HL-60/S4 treated with phorbol 12-myristate 13-acetate at 8.2 ng/mL for 4 days and 3 days (cell line): ENCODE results near the gene CLBA1.

ENCODE experiments used
- in situ Hi-C: fragments of 300-500 bp; cut with MboI; formaldehyde crosslinking; loops from 2 replicates; pipeline ENCODE4 v1.15.0; 2022; ENCODE audit warnings: low sequenced_read_pairs

The CLBA1 gene

DNA sequence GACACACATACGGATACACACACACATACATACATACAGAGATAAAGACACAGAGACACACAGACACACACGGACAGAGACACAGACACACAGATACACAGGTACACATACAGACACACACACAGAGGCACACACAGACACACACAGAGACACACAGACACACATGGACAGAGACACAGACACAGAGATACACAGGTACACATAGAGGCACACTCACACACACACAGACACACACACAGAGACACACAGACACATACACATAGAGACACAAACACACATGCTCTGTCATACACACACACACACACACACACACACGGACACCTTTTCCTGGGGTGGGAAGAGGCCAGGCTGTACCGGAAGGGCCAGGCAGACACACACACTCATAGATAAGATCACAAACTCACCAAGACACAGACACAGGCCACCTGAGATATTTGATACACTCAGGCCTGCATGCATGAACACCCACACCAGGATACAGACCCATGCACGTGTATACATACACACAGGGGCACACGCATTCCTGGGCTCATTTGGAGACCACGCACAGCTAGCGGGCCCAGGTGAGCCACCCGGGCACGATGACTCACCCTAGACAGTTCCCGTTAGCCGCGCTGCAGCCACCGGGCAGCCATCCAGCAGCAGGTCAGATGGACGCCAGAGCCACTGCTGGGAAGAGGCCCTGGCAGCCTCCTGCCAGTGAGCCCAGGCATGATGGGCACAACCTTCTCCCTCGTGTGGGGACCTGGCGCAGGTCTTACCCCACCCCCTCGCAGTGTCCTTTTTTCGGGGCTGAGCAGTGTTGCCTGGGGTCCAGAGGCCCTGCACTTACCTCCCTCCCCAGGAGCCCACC, 5.6 kb upstream of the CLBA1 start:
- in situ Hi-C loops, result loop anchor here (5.0 kb wide), 1 partner anchor 67 kb away; no protein-coding TSS in a partner anchor

DNA sequence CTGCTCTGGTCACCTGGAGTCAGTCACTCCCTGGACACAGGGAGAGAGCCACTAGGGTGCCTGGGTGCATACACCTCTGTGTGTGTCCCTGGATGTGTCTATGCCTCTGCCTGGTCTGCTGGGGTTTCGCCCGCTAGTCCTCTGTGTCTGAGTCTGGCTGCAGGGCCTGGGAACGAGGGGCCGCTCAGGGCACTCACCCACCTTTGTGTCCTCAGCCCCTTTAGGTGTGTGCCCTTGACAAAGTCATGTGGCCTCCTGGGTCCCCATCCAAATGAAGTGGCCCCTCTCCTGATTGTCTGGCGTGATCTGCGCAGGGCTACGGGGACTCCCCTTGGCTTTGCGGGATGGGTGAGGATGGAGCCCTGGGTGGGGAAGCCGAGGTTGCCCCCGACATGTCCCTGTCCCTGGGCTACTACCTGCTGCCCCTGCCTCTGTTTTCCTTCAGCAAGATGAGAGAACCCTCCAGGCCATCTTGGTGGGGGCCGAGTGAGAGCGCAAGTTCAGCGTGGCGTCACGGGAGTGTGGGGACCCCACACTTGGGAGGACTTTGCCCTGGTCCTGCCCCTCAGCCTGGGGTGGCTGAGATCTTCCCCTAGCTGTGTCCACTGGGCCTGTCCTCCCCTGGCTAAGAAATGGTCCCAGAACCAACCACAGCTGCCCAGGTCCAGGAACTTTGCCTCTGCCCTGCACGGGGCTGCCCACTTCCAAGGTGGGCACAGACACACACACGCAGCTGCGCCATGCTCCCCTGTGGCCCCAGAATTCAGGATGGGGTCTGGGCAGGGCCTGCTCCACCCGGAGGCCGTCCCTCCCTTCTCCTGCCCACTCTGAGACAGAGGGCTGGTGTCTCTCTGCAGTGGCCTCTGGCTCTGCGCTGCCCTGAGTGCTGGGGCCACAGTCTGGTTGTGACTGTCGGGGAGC, 4.7 kb upstream of the CLBA1 start:
- in situ Hi-C loops, result loop anchor here (5.0 kb wide), 1 partner anchor 66 kb away; no protein-coding TSS in a partner anchor

DNA sequence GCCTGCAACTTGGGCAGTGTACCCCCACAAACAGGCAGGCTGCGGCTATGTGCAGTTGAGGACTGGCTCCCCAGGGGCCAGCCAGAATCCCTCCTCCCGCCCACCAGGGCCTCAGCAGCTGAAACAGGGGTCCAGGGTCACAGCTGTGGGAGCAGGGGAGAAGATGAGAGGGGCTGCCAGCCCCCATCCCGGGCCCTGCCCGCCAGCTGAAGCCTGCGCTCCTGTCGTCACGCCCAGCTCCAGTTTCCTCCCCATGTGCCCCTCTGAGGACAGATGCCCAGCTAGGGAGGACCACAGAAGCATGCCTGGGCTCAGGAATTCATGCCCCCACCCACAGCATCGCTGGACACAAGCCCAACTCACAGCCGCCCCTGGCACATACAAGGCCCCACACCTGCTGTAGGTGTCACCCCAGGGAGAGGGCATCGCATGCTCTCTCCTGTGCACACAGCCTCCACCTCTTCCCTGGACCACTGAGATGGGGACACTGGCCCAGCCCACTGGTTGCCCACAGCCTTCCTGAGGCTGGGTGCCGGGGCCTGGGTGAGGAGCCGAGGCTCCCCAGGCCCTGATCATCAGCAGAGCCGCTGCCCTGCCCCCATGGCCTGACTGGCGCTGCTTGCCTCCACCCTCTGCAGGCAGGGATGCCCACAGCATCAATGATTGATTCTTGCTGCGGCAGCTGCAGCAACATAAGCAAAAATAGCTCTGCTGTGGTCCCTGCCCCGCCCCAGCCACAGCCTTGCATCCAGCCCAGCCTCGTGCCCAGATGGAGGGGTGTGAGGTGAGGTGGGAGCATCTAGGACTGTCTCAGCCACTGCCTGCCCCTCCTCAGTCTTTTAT, 3.7 kb upstream of the CLBA1 start:
- in situ Hi-C loops, result loop anchor here (5.0 kb wide), 1 partner anchor 65 kb away; no protein-coding TSS in a partner anchor

DNA sequence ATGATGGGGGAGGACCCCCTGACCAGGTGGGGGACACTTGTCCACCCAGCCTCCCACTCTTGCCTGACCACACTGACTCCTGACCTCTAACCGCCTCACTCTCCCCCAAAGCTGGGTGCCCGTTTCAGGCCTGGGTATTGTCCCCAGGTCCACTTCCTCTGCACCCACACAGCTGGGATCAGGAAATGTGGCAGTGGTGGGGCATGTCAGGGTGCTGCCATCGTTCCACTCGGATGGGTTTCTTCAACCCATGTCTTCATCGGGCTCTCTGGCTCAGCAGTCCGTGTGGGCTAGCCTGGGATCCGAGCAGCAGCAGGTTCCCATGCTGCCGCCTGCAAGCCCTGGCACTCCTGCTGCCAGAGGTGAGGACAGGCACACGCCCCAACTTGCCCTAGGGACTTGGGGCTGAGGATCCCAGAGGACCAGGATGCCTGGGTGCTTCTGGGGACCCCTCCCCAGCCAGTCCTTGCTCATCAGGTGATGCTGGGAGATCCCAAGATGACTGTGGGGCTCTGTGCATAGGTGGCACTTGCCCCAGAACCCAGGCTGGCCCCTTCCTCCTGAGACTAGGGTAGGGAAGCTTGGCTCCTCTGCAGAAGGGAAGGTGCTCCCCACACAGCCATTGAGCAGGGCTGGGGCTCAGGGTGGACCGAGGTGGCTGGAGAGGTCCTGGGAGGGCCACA, 2.9 kb upstream of the CLBA1 start:
- in situ Hi-C loops, result loop anchor here (5.0 kb wide), 1 partner anchor 65 kb away; no protein-coding TSS in a partner anchor

DNA sequence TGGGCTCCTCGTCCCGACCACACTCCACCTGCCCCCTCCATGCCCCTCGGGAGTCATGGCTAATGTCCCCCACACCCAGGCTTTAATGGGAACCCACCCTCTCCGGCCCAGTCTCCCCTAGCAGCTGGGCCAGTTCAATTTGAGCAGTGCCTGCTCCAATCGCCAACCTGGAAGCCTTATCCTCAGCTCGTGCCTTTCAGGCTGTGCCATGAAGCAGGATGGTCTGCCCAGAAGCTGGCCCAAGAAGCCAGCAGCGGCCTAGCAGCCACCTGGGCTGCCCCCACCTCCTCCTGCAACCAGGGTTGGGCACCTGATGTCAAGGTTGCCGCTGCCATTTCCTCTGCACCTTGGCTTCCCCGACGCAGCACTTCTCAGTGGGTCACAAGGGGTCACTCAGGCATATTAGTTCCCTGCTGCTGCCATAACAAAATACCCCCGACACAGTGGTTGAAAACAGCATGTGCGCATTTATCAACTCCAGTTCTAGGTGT, 2.3 kb upstream of the CLBA1 start:
- in situ Hi-C loops, result loop anchor here (5.0 kb wide), 1 partner anchor 64 kb away; no protein-coding TSS in a partner anchor

DNA sequence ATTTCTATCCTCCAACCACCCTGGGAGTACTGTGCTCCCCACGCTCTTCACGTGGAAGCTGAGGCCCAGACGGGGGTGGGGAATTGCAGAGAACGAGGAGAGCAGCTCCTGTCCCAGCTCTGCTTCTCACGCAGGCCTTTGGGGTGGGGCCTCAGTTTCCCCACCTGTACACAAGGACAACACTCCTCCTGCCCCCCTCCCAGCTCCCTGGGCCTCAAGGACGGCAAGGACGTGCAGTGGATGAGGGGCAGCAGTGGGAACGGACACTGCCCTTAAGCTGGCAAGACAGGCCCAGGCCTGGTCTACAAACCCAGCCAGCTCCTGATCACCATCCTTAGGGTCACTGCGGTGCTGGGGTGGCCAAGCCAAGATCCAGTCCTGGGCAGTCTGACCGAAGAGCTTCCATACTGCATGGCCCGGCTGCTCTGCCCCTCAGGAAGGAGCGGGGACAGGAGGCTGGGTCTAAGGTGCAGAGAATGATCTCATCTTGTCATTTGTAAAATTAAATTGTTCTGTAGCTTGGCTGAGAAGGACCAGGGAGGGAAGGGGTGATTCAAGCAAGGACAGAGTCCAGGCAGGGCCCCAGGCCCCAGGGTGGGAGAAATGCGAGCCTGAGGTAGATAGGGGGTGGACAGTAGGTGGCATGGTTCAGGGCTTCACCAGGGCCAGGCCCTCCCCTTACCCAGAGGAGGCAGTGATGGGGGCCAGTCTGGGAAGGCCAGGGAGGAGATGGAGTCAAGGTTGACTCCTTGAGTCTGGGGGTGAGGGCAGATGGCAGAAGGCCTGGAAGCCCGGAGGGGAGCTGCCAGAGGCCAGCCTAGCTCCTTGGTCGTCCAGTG, 1.3 kb upstream of the CLBA1 start:
- in situ Hi-C loops, result loop anchor here (5.0 kb wide), 1 partner anchor 63 kb away; no protein-coding TSS in a partner anchor

DNA sequence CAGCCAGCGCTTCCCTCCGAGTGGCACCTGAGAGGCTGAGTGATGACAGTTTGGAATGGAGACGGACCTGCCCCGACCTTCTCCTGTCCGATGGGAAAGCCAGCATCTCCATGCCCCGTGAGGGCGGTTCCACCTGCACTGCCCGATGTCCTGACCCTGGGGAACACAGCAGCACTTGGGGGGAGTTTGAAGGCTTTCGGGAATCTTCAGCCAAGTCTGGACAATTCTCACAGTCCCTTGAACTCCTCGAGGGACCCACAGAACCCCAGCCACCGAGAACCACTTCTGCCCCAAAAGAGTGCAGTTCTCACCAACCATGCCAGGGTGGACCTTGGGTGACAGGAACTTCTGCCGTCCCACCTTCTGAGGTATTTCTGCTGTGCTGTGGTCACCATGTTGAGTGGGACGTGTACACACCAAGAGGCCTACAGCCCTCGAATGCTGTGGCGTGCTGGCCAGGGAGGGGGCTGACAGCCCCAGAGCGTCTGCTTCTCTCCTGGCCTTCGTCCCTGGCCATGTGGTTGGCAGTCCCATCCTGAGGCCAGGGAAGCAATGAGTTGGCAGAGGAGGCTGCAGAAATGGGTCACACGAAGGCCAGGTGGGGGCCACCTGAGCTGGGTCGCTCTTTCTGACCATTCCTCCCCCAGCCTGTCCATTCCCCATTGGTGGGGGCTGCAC, 1.0 kb downstream of the CLBA1 start:
- in situ Hi-C loops, result no loop called here

DNA sequence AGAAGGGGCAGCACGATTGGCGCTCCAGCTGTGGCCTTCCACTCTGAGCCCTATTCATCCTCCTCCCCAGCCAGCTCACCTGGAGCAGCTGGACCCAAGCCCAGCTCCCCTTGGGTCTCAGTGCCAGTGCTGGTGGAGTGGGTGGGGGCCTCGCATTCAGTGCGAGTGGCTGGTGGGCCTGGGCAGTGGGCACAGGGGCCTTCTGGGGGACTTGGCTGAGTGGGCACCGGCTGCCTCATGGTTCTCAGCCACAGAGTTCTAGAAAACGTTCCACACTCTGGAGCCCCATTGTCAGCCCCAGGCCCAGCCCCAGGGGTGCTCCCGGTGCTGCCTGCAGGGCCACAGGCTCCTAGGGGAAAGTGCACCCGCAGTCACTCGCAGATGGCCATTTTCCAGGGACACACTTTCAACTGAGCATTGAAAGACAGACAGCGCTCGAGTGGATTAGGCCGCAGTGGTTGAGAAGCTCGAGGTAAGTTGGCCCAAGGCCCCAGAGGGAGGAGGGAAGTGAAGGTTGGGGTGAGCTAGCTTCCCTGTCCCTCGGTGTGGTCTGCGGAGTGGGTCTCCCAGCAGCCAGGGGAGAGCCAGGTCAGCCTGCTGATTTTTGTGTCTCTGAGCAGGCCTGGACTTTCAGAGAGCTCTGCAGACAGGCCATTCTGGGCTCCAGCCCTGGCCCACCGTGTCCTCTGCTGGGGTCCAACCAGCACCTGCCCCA, 3.8 kb downstream of the CLBA1 start:
- in situ Hi-C loops, result no loop called here

DNA sequence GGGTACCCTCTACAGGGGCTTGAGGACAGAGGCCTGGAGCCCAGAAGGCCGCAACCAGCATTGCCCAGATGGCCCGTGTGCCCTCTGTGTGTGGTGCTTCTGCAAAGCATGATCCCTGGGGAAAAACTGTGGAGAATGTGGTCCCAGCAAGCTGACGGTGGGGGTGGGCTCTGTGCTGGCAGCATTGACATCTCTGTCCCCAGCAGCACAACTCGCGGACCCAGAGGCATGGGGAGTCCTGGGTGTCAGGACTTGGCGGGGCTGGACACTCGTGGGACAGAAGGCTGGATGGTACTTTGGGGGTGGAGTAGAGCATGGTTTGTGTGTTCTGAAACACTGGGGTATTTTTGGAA, 4.3 kb downstream of the CLBA1 start:
- in situ Hi-C loops, result no loop called here

DNA sequence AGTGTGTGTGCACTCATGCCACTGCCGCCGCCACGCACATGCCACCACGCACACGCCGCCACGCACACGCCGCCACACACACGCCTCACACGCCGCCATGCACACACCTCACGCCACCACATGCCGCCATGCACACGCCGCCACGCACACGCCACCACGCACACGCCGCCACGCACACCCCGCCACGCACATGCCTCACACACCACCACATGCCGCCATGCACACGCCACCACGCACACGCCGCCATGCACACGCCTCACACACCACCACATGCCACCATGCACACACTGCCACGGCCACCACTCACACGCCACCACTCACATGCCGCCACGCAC, 6.3 kb downstream of the CLBA1 start:
- in situ Hi-C loops, result no loop called here

DNA sequence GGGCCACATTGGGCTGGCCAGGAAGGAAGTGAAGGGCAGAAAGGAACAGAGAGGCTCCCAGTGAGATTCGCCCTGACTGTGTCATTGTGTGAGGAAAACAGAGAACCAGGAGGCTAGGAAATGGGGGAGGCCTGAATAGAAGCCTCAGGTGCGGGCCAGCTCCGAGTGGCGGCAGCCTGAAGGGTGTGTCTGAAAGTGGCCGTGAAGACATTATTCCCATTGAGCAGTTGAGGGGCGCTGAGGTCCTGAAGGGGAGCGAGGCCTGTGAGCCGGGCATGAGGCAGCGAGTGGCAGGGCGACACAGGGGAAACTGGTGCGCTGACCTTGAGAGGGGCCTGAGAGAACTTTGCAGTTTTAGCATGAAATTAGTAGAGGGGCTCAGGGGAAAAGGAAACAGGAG, 6.9 kb downstream of the CLBA1 start:
- in situ Hi-C loops, result no loop called here

DNA sequence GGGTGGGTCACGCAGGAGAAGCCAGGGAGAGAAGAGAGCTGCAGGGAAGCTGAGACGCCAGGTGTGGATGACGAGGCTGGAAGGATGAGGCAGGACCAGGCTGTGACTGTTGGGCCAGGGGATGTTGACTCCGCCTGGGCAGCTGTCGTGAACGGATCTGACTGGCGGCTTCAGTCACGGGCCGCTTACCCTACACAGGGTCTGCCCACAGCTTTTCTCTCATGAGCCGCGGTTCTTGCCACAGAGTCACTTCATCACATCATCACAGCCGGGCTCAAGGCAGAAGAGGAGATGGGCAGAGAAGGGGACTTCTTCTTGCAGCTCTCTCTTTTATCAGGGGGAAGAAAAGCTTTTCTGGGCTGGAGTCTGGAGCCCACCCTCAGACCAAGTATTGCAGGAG, 7.7 kb downstream of the CLBA1 start:
- in situ Hi-C loops, result no loop called here

DNA sequence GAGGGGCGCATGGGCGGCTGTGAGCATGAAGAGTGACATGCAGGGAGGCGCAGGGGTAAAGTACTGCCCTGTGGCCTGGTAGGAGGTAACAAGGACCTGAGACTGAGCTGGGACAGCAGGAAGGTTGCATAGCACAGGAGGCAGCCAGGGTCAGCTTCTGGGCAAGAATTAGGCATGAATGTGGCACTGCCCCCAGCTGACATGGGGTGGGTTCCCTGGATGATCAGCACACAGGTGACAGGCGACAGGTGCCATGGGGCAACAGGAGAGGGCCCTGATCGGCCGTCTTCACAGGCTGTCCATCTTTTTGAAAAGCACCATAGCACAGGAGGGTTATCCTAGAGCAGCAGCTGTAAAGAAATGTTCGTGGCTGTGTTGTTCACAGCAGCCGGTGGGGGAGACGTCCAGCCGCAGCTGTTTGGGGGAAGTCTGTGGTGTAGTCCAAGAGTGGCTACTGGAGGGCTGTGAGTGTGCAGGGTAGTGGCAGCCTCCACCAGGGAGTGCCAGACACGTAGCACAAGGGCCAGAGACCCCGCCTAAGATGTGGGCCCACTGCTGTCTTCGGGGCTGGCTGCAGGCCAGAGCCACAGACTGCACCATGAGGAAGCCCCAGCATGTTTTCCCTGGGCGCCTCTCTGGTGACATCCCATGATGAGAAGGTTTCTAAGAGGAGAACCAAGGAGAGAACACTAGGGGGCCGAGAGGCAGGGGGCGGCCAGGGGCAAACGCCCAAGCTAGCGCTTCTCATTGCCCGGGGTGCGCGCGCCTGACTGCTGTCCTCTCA, 8.4 kb downstream of the CLBA1 start:
- in situ Hi-C loops, result no loop called here

DNA sequence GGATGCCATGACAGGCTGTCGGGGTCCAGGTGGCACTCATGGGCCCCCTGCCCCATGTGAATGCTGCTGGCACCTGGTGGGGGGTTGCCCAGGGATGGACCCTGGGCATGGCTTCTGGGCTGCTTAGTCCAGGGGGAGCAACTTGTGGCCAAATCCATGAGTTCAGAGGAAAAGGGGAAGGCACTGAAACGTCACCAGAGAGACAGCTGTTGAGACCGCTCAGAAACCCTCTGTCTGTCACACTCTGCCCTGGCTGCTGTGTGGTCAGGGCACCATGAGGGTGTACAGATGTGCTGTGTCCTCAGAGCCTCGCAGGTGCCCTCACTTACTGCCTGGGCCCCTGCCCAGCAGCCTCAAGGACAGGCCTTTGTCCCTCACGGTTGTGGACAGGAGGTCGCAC, 9.4 kb downstream of the CLBA1 start:
- in situ Hi-C loops, result no loop called here

DNA sequence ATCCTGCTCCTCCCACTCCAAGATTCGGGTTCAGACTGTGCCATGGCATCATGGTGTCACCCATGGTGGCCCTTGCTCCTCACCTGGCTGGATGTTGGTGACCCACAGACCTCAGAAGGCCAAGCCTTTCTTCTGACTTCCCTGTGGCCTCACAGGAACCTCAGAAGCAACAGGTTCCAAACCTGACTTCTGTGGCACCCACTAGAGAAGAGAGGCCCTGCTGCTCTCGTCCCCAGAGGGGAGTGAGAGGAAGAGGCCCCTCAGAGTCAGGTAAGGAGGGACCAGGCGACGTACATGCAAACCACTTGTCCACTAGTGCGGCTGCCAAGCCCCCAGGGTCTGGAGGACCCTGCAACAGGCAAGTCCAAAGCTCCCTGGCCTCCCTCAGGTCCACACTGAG, 10.4 kb downstream of the CLBA1 start:
- in situ Hi-C loops, result no loop called here

DNA sequence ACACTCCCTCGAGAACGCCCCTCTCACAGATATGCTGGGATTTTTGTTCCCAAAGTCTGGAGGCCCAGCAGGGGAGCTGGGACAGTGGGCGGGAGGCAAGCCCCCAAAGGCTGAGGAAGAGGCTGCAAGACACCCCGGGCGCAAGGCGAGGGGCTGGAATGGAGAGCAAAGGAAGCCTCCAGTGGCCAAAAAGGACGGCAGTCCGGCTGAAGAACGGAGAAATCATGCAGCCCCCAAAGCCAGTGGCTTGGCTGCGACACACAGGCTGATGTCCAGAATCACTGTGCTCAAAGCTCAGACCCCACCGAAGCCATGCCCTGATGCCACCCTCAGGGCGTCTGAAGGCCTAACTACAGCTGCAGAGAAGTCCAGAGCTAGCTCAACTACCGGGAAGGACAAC, 10.9 kb downstream of the CLBA1 start:
- in situ Hi-C loops, result no loop called here

DNA sequence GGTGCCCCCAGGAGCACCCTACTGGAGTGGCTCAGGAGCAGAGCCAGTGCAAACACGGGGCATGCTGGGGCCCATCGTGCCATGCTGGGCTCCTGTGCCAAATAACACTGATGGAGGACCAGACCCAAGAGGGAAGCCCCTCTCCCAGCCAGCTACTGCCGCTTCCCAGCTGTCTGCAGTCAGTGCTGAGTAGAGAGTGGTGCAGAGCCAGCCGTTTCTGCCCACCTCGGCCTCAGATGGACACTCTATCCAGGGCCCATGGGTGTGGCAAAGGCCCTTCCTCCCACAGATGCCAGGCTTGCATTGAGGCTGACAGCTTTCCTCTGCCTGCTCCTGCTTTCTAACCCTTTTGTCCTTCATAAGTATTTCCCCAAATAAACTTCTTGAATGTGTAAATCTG, 13.2 kb downstream of the CLBA1 start:
- in situ Hi-C loops, result no loop called here
